Fibroblast of villous mesenchyme (primary cell): ENCODE measurements around the gene PCSK6. TPM values are rescaled to one million over a fixed set of nuclear protein-coding genes. Genes with fewer than 3 reads are reported as not detected.

Experiments
- DNase-seq: peaks from one replicate; pipeline ENCODE4 v3.0.0-alpha.2; 2010; ENCODE audit warnings: low read depth
- H3K4me3 ChIP-seq: 2 replicates; pipeline ENCODE4 v1.5.1; 2011; ENCODE audit warnings: low read depth, mild to moderate bottlenecking, low read length
- total RNA-seq: library from RNA; depleted of rRNA; stranded (reverse); fragments of >200 nt; gene quantifications from 2 replicates; pipeline ENCODE4 v1.2.3, GENCODE V29; 2012
- TF ChIP-seq, protein P1 (sequence below): IDR thresholded peaks from 2 replicates; pipeline ENCODE4 v1.5.1; 2012; ENCODE audit warnings: low read depth, mild to moderate bottlenecking, low read length; ENCODE audit not compliant: insufficient read depth

PCSK6 gene
- total RNA-seq, 1 donor = 10.4 TPM

DNA sequence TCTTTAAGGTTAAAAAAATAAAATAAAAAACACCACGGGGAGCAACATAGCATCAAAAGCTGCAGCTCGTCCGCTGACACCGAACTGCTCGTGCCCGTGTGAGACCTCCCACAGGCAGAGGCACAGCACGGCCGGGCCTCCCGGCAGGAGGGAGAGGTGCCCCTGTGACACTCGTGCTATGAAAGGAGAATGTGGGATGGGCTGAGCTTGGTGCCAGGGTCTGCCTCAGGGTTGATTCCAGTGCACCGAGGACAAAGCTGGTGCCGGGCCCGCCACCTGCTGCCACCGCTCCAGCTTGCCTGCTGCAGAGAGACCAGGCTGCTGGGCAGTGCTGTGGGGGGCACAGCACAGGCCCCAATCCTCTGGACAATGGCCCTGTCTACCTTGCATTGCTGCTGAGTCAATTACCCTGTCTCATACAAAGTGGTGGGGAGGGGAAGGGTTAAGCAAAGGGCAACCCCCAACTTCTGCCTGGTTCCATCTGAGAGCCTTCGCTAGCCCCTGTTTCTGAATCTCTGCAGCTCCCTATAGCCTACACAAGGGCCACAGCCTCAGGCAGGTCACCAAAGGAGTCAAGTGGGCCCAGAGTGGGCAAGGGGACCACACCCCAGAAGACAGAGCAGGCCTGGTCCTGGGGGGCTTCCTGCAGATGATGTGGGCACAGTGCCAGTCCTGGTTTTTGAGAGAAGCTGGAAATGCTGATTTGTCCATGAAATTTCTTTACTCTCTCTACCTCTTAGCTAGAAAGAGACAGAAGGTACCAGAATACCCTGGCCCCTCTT, 120.5 kb downstream of the PCSK6 start:
- DNase-seq = no peak
- no peak overlapping the region for H3K4me3 ChIP-seq
- TF ChIP-seq, protein P1, sequence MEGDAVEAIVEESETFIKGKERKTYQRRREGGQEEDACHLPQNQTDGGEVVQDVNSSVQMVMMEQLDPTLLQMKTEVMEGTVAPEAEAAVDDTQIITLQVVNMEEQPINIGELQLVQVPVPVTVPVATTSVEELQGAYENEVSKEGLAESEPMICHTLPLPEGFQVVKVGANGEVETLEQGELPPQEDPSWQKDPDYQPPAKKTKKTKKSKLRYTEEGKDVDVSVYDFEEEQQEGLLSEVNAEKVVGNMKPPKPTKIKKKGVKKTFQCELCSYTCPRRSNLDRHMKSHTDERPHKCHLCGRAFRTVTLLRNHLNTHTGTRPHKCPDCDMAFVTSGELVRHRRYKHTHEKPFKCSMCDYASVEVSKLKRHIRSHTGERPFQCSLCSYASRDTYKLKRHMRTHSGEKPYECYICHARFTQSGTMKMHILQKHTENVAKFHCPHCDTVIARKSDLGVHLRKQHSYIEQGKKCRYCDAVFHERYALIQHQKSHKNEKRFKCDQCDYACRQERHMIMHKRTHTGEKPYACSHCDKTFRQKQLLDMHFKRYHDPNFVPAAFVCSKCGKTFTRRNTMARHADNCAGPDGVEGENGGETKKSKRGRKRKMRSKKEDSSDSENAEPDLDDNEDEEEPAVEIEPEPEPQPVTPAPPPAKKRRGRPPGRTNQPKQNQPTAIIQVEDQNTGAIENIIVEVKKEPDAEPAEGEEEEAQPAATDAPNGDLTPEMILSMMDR = no peak

DNA sequence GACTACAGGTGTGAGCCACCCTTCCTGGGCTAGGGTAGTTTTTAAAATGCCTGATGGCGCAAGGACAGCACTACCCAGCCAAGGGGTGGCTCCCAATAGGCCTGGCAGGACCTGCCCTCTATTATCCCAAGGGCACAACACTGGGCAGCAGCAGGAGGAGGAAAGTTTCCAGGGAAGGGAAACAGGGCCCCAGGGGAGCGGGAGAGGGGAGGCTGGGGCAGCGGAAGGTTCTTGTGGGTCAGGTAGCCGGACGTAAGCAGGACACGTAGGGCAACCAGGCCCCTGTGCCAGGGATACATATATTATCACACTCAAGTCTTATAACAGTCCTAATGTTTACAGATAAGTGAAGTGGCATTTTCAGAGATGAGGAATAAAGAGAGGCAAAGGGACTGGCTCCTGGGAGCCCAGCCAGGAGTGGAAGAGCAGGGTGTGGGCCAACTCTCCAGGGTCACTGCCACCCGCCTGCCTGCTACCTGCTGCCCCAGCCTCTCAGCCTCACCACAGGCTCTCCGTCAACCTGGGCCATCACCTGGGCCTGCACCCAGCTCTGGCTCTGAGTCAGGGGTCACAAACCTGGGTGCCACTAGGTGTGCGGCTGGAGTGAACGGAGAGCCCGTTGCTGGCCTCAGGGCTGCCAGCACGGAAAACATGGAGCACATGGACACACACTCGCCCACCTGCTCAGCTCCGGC, 121.3 kb downstream of the PCSK6 start:
- no peak for DNase-seq
- no peak overlapping the region for H3K4me3 ChIP-seq
- TF ChIP-seq, protein P1 = no peak

- TF ChIP-seq, protein P1 = no peak
- DNase-seq = no peak
- H3K4me3 ChIP-seq = no peak overlapping the region
These were observed 122.7 kb downstream of the PCSK6 start for GRCh38 chr15:101366853-101367252.

- TF ChIP-seq, protein P1 = no peak
- H3K4me3 ChIP-seq = no peak overlapping the region
- DNase-seq = no peak
These were observed 126.4 kb downstream of the PCSK6 start for GRCh38 chr15:101362986-101363566.

DNA sequence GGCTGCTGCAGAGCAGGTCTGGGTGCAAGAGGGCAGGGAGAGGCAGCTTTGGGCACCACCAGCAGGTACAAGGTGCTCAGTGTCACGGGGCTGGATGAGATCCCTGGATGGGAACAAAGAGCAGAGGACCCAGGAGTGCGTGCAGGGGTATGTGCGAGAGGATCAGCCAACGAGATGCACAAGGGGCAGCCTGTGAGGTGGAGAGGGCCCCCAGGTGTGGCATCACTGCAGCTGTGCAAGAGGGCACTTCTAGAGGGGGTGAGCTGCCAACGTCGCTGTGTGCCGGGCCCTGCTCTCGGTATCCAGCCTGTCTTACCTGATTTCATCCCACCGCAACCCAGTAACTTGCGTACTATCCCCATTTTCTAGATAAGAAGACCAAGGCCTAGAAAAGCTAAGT, 127.1 kb downstream of the PCSK6 start:
- TF ChIP-seq, protein P1 = no peak
- no peak overlapping the region for H3K4me3 ChIP-seq
- DNase-seq = no peak

DNA sequence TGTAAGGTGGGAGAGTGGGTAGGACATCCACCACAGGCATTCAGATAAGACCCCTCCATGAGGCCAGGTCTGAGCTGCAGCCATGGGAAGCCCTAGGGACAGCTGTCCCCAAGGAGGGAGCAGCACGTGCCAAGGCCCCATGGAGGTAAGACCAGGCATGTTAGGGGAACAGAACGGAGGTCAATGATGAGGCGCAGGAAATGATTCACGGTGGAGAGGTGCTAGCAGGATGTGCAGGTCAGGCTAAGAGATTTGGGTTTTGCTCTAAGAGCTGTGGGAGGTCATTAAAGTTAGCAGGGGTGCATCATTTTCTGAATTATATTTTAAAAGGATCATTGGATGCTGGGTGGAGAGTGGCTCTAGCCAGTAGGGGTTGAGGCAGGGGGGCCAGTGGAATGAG, 128.1 kb downstream of the PCSK6 start:
- no peak for DNase-seq
- TF ChIP-seq, protein P1 = no peak
- no peak overlapping the region for H3K4me3 ChIP-seq
